Measurements from ENCODE around the gene KIF4B.
"Not testable (repeated sequence)": the region's sequence is repeated elsewhere in the genome, so short reads cannot be mapped to it uniquely, and the experiment has no call there.

Gene KIF4B

GRCh38 chr5:155013526-155013925, at the start of gene KIF4B:
TSS of gene KIF4B (plus strand) at chr5:155013755. CDS start at chr5:155013860, 105 bp downstream.
- in situ Hi-C loops (cut with MboI; ENCODE audit: low sequenced_read_pairs), result no loop called here

- in situ Hi-C loops (cut with MboI; ENCODE audit: low sequenced_read_pairs), result no loop called here
Measured at GRCh38 chr5:154966081-154966841, 47.3 kb upstream of the KIF4B start.

- in situ Hi-C loops (cut with MboI; ENCODE audit: low sequenced_read_pairs), result no loop called here
Measured at GRCh38 chr5:154966874-154967273, 46.7 kb upstream of the KIF4B start.

DNA sequence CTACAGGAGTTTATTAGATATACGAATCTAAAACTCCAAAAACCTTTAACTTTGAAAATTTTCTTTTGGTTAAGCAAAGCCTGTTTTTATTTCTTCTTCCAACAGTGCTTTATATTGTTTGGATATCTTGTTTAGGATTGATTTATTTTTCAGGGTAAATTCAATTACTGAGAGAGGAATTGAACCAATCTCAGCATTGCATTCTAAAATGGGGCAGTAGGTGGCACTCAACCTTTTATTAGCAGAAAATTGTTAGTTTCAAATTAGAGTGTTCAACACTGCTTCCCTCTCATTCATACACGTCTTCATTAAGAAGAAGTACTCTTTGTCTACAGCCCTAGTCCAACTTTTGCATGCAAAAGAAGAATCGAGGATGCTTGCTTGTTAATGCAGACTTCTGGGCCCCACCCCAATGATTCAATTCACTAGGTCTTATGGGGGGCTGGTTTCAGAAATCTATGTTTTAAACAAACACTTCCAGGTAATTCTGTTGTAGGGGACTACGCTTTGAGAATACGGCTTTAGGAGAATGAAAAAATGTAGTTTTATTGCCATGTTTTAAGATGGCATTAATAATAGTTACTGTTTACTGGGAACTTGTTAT, 46.0 kb upstream of the KIF4B start:
- in situ Hi-C loops (cut with MboI; ENCODE audit: low sequenced_read_pairs), result no loop called here

DNA sequence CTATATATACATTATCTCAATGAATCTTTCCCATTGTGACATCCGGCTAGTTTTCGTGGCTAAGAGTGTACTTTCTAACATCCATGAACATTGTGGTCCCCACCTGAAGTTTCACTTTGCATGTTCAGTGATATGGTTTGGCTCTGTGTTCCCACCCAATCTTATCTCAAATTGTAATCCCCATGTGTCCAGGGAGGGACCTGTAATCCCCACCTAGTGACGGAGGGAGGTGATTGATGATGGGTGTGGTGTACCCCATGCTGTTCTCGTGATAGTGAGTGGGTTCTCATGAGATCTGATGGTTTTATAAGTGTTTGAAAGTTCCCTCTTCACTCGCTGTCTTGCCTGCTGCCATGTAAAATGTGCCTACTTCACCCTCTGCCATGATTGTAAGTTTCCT, 44.6 kb upstream of the KIF4B start:
- in situ Hi-C loops (cut with MboI; ENCODE audit: low sequenced_read_pairs), result no loop called here

- in situ Hi-C loops (cut with MboI; ENCODE audit: low sequenced_read_pairs), result no loop called here
Measured at GRCh38 chr5:154970759-154971158, 42.8 kb upstream of the KIF4B start.

DNA sequence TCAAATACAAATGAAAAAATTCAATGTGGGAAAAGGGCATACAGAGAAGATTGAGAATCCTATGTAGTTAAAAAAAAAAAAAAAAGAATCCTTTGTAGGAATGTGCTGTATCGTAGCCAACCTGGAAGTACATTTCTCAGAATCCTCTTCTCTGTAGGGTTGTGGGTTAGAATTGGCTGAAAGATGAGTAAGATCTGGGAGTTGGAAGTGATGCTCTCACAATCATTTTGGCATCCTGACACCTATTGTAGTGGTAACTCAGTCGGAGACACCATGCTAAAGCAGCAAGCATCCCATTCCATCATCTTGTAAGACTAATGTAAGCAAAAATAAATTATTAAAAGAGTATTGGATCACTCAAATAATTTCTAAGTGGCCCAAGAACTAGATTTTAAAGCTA, 42.1 kb upstream of the KIF4B start:
- in situ Hi-C loops (cut with MboI; ENCODE audit: low sequenced_read_pairs), result no loop called here

DNA sequence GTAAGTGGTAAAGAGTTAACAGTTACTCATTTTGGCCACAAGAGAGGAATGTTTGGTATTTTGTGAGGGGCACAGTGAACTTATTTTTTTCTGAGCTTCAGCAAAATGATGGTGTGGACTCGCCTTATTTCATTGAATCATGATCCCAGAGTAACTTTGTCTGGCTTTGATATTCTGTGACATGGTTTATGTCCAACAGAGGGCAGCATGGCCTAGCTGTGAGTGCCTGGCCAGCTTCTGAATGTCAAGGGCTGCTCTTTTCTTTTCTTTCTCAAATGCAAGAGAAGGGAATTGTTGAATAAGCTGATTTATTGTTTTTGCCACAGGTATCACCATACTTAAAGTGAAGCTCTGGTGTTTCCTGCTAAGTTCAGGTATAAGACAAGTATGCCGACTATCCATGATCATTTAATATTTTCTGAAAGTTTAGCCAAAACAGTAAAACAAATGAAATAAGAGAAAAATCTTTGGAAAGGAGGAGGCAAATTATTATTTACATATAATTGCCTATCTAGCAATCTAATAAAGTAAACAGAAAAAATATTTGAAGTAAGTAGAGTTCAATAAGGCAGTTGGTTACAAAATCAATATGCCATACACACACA, 41.0 kb upstream of the KIF4B start:
- in situ Hi-C loops (cut with MboI; ENCODE audit: low sequenced_read_pairs), result no loop called here

GRCh38 chr5:154976082-154976481, 37.5 kb upstream of the KIF4B start:
- in situ Hi-C loops (cut with MboI; ENCODE audit: low sequenced_read_pairs), result not testable (repeated sequence)

GRCh38 chr5:154977409-154977808, 36.1 kb upstream of the KIF4B start:
- in situ Hi-C loops (cut with MboI; ENCODE audit: low sequenced_read_pairs), result no loop called here

DNA sequence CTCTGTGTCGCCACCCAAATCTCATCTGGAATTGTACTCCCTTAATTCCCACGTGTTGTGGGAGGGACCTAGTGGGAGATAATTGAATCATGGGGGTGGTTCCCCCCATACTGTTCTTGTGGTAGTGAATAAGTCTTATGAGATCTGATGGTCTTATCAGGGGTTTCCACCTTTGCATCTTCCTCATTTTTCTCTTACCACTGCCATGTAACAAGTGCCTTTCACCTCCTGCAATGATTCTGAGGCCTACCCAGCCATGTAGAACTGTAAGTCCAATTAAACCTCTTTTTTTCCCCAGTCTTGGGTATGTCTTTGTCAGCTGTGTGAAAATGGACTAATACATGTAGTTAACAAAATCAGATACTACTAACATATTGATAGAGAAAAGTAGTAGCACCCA, 35.3 kb upstream of the KIF4B start:
- in situ Hi-C loops (cut with MboI; ENCODE audit: low sequenced_read_pairs), result not testable (repeated sequence)

DNA sequence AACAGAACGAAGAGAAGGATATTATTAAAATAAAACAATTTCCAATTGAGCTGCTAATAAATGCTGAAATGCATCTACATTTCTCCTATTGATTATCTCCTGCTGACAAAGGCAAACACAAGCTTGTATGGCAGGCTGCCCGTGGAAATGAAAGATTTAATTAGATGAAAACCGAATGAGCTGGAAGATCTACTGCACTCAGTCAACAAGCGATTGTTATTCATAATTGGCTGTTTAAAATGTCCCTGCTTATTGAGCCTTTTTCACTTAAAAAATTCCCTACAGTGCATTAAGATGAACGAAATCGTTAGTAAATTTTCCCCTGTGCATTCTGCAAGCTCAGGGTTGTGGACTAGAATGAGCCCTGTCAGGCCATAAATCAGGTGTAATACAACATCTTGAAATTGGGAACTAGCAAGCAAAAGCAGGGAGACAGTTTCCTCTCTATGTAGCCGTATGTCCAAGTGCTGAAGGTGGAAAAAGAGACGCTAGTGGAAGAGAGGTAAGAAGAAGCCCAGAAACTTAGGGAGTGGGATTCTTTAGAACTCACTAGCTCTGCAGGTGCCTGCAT, 28.5 kb upstream of the KIF4B start:
- in situ Hi-C loops (cut with MboI; ENCODE audit: low sequenced_read_pairs), result no loop called here

DNA sequence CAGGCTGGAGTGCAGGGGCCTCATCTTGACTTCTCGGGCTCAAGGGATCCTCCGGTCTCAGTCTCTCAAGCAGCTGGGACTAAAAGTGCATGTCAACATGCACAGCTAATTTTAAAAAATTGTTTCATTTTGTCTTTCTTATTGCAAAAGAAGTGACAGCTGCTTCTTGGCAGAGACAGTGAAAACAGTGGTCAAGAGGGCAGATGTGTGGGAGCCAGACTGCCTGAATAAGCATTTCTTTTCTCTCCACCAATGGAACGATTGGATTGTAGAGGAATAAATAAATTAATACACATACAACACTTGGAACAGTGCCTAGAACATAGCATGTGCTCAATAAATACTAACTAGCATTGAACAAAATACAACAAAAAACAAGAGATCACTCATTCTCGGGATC, 27.4 kb upstream of the KIF4B start:
- in situ Hi-C loops (cut with MboI; ENCODE audit: low sequenced_read_pairs), result no loop called here

DNA sequence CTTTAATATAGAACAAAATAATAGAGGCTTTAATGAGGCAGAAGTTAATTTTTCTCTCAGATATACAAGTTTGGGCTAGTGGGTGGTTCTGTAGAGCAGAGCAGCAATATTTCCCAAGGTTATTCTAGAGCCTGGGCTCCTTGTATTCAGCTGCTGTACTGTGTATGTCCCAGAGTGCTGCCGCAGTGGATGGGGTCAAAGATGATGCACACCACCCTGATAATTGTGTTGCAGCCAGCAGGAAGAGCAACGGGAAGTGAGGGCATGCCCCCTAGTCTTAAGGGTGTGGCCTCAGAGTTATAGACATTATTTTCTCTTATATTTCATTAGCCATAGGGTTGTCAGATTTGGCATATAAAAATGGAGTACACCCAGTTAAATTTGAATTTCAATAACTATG, 23.9 kb upstream of the KIF4B start:
- in situ Hi-C loops (cut with MboI; ENCODE audit: low sequenced_read_pairs), result no loop called here

DNA sequence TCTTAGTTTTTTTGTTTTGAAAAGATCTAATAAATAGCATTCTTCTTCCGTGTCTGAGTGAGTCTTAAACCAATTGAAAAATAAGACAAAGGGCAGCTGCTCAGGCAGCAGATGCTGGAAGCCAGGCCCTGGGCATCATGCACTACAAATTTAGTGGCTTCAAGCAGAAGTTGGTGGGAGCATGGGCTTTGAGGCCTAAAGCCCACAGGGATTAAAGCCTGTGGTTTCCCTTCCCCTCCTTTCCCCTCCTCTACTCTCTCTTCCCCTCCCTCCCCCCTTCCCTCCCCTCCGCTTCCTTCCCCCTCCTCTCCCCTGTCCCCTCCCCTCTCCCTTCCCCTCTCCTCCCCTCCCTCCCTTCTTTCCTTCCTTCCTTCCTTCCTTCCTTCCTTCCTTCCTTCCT, 20.1 kb upstream of the KIF4B start:
- in situ Hi-C loops (cut with MboI; ENCODE audit: low sequenced_read_pairs), result no loop called here

DNA sequence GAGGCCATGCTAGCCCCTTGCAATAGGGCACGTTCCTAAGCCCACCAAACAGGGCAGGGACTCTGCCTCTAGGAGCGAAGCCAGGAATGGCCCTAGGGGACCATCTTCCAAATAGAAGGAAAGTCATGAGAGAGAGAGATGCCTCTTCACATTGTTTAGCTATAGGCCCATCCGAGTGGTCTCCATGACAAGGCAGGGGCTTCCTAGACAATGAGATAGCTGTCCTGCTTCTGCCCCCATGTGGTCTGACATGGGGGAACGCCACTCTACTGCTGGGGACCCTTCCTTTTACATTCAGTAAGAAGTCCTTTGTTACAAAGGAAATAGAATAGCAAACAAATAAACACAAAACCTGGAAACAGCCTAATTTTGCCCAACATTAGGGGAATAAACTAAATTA, 17.9 kb upstream of the KIF4B start:
- in situ Hi-C loops (cut with MboI; ENCODE audit: low sequenced_read_pairs), result no loop called here

DNA sequence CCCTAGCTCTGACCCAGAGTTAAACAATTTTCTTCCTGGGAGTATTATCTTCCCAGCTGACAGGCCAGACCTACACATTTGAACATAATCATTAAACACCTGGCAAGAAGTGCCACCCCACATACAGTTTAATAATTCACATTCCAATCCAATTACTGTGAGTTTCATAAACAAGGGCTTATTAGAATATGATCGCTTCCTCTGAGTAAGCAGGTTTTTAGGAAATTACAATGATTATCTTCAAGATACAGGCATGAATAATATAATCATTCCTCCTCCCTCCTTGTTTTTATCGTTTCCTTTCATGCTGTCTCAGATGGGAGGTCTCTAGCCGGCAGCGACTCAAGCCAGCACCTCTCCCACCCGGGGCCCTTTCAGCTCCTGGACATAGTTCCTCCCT, 15.8 kb upstream of the KIF4B start:
- in situ Hi-C loops (cut with MboI; ENCODE audit: low sequenced_read_pairs), result no loop called here

- in situ Hi-C loops (cut with MboI; ENCODE audit: low sequenced_read_pairs), result no loop called here
Measured at GRCh38 chr5:154999865-155000264, 13.7 kb upstream of the KIF4B start.

DNA sequence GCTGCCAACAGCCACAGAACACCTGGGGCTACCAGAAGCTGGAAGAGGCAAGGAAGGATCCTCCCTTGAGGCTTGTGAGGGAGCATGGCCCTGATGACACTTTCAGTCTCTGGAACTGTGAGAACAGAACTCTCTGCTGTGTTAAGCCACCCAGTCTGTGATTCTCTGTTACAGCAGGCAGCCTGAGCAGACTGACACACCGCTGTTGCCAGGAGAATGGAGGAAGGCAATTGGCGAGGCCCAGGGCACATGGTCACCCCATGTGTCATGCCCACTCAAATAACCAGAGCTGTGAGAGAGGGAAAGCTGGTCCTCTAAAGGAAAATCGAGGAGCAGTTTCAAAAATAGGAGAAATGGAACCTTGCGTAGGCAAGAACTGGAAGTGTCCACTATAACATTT, 12.0 kb upstream of the KIF4B start:
- in situ Hi-C loops (cut with MboI; ENCODE audit: low sequenced_read_pairs), result no loop called here

DNA sequence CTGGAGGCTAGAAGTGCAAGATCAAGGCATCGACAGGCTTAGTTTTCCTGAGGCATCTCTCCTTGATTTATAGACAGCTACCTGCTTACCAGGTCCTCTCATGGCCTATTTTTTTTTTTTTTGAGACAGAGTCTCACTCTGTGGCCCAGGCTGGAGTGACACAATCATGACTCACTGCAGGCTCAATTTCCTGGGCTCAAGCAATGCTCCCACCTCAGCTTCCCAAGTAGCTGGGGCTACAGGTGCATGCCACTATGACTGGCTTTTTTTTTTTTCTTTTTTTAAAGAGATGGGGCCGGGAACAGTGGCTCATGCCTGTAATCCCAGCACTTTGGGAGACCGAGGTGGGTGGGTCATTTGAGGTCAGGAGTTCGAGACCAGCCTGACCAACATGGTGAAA, 10.8 kb upstream of the KIF4B start:
- in situ Hi-C loops (cut with MboI; ENCODE audit: low sequenced_read_pairs), result not testable (repeated sequence)

DNA sequence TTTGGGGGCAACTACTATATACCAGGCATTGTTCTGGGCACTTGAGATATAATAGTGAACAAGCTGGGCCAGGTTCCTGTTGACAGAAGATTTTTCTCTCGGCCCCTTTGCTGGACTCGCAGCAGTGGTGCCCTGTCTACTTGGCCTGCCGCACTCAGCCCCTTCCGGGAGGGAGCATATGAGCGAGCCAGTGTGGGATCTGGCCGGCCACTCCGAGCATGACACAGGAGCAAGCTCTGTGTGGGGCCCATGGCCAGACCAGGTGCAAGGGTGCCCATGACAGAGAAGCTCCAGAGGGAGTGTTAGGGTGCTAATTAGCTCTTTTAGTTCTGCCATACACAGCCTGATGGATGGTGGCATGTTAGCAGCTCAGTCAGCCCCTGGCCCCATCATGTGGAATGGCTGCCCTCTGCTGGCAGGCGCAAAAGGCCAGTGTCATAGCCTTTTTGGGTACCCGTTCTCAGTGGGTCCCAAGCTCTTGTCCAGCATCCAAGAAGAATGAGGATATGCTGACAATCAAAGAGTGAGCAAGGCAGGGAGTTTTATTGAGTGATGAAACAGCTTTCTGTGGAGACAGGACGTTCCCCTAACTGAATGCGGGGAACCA, 9.3 kb upstream of the KIF4B start:
- in situ Hi-C loops (cut with MboI; ENCODE audit: low sequenced_read_pairs), result no loop called here

GRCh38 chr5:155006265-155006664, 7.3 kb upstream of the KIF4B start:
- in situ Hi-C loops (cut with MboI; ENCODE audit: low sequenced_read_pairs), result not testable (repeated sequence)
